ENCODE measurements around the gene RIT1.

DNA sequence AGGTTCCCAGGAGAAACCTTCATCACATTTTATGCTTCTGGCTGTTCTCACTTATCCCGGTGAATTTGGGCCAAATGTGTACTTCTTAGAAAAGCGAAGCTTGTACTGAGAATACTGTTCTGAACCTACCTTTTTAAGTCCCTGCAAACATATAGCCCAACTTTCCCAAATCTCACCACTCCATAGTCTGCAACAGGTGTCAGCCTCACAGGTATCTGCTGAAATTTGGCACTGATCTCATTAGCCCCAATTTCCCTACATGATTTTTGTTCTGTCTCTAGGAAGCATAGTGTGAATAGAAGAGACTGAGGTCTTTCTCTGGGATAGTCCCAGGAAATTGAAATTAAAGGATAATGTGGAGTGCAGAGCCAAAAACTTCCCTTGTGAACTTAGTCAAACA is 11.5 kb downstream of the RIT1 start:
- TF ChIP-seq GATA2 (IDR thresholded peaks at IDR 0.05; ENCODE audit: low read depth, low read length) = no peak
- no peak for TF ChIP-seq GATA3 (IDR thresholded peaks at IDR 0.05; ENCODE audit: low read depth, low read length)

Data from SH-SY5Y (cell line).